Chondrocyte (in vitro differentiated cells): Measurements from ENCODE around the gene ACOXL. TPM values are rescaled to one million over a fixed set of nuclear protein-coding genes. Genes with fewer than 3 reads are reported as not detected.
"Not testable (repeated sequence)": the region's sequence is repeated elsewhere in the genome, so short reads cannot be mapped to it uniquely, and the experiment has no call there.

Experiments
- DNase-seq: peaks from one replicate; pipeline ENCODE4 v3.0.0; 2021; ENCODE audit warnings: mixed read lengths, low spot score
- H3K27ac Mint-ChIP-seq: one replicate; pipeline ENCODE4 v1.8.0; 2021; ENCODE audit warnings: mild to moderate bottlenecking, moderate library complexity, mixed read lengths; ENCODE audit not compliant: unreplicated experiment
- H3K27me3 Mint-ChIP-seq: 2 replicates; pipeline ENCODE4 v1.8.0; 2021; ENCODE audit warnings: low read depth, mixed read lengths
- H3K36me3 Mint-ChIP-seq: 2 replicates; pipeline ENCODE4 v1.8.0; 2021; ENCODE audit warnings: low read depth, mixed read lengths
- H3K4me1 Mint-ChIP-seq: 2 replicates; pipeline ENCODE4 v1.8.0; 2021; ENCODE audit warnings: low read depth, mild to moderate bottlenecking, mixed read lengths
- H3K4me3 Mint-ChIP-seq: one replicate; pipeline ENCODE4 v1.8.0; 2021; ENCODE audit warnings: mild to moderate bottlenecking, moderate library complexity, mixed read lengths; ENCODE audit not compliant: unreplicated experiment
- H3K9me3 Mint-ChIP-seq: 2 replicates; pipeline ENCODE4 v1.8.0; 2021; ENCODE audit warnings: low read depth, mixed read lengths
- total RNA-seq: library from RNA; stranded (reverse); gene quantifications from 3 replicates; pipeline ENCODE4 v1.2.1, GENCODE V29; 2021
- TF ChIP-seq, protein P1 (sequence below): fragments of 200-600 bp; sonication (generic); IDR thresholded peaks from 2 replicates; pipeline ENCODE4 v1.5.0; 2021; ENCODE audit warnings: antibody characterized with exemption, mild to moderate bottlenecking, moderate library complexity

The ACOXL gene
- total RNA-seq, 1 donor from 2014 or later: not detected

DNA sequence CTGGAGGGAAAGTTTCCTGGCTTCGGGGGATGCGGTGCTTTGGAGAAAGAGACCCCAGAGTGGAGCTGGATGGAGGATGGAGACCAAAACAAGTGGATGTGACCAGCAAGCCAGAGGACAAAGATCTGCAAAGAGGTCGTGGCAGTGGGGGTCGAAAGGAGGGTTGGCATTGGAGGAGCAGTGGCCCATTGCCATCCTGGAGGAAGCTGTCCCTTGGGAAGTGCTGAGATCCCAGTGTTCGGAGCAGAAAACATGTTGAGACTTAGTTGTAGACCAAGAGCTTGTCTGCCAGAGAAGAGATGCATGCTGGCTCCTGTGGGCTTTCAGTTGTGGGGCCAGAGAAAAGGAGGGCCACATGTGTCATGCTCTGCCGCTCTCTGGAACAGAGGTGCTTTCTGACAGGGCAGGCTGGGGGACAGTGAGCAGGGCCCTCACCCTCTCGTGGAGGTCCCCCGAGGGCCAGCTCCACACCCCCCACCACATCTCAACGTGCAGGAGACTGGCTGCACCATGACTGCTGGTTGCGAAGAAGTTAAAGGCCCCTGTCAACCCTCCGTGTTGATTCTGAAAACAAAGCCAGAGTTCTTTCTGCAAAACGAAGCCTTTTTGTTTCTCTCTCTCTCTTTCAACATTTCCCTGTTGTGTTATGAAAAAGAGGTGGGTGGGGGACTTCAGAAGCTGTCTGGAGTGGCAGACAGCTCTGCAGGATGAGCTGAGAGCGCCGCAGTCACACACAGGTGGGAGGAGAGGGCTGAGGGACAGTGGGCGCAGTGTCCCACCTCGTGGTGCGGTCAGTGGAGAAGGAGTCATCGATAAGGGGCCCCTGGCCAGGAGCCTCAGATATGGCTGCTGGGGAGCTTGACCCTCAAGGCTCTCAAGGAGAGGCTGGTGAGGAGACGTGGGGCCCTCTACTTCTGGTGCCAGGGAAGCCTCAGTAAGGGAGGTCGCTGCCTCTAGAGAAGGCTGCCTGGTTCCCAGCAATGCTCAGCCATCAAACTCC lies 310.7 kb downstream of the ACOXL start:
- TF ChIP-seq, protein P1, sequence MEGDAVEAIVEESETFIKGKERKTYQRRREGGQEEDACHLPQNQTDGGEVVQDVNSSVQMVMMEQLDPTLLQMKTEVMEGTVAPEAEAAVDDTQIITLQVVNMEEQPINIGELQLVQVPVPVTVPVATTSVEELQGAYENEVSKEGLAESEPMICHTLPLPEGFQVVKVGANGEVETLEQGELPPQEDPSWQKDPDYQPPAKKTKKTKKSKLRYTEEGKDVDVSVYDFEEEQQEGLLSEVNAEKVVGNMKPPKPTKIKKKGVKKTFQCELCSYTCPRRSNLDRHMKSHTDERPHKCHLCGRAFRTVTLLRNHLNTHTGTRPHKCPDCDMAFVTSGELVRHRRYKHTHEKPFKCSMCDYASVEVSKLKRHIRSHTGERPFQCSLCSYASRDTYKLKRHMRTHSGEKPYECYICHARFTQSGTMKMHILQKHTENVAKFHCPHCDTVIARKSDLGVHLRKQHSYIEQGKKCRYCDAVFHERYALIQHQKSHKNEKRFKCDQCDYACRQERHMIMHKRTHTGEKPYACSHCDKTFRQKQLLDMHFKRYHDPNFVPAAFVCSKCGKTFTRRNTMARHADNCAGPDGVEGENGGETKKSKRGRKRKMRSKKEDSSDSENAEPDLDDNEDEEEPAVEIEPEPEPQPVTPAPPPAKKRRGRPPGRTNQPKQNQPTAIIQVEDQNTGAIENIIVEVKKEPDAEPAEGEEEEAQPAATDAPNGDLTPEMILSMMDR: no peak
- Mint-ChIP-seq H3K4me1 (no peaks in the 10 kb centered on the region), H3K27me3 (peaks cover 68% of the 10 kb centered on the region), H3K27ac (no peak overlapping the region), H3K9me3 (no peaks in the 10 kb centered on the region), H3K4me3 (no peak overlapping the region), H3K36me3 (peaks cover 2% of the 10 kb centered on the region)
- no peak for DNase-seq

DNA sequence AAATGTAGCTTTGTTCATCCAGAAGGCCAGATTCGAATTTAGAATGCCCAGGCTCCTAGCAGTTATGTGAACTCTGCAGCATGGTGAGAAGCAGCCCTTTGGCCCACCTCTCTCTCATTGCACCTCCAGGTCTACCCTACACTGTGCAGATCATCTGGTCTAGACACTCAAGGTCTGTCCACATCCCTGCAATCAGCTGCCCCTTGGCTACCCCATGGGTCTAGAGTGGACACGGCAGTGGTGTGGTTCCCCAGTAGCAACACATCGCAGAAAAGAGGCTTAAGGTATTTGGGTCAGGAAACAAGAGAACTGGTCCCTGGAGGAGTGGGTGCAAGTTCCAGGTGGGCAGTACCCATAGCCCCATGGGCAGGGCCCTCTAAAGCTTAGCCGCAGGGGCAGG lies 311.7 kb downstream of the ACOXL start:
- no peak overlapping the region for H3K4me3 Mint-ChIP-seq
- TF ChIP-seq, protein P1: no peak
- H3K36me3 Mint-ChIP-seq: peaks cover 2% of the 10 kb centered on the region
- DNase-seq: no peak
- no peak overlapping the region for H3K27ac Mint-ChIP-seq
- H3K9me3 Mint-ChIP-seq: no peaks in the 10 kb centered on the region
- no peaks in the 10 kb centered on the region for H3K4me1 Mint-ChIP-seq
- H3K27me3 Mint-ChIP-seq: peaks cover 68% of the 10 kb centered on the region

DNA sequence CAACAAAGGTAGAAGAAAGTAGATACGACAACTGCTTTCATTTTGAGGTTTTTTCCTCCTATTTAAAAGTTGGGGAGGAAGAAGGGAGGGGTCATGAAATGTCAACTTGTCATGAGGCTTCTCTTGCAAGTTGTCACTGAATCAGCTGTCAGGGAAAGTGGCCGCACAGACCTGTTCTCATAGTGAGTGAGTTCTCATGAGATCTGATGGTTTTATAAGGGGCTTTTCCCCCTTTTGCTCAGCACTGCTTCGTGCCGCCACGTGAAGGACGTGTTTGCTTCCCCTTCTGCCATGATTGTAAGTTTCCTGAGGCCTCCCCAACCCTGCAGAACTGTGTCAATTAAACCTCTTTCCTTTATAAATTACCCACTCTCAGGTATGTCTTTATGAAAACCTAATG lies 312.9 kb downstream of the ACOXL start:
- not testable (repeated sequence) for DNase-seq, H3K9me3 Mint-ChIP-seq, H3K36me3 Mint-ChIP-seq, H3K4me1 Mint-ChIP-seq, H3K27ac Mint-ChIP-seq, H3K4me3 Mint-ChIP-seq
- H3K27me3 Mint-ChIP-seq: peaks cover 60% of the 10 kb centered on the region

DNA sequence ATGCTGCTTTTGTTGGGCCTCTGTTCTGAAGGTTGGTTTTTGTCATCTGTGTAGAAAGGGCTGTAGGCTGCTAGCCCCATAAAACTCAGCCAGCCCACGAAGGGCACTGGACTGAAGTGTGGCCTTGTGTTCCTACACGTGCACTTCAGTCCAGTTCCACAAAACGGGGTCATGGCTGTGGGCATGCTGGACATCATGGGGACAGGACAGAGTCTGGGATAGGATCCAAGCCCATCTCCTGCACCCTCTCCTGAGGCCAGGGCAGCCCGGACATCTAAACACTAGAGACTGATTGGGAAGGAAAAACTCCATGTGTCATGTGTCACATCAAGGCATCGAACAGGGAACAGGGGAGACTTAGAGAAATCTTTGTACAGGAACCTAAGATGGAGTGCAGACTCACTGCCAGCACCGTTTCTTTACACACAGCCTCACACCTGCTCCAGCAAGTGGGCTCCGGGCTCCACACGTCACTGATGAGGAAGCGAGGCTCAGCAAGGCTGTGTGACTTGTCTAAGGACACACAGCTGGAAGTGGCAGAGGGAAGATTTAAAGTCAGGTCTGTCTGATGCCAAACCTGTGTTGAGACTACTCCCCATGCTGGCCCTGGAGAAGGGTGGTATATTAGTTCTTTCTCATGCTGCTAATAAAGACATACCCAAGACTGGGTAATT lies 313.5 kb downstream of the ACOXL start:
- no peak overlapping the region for H3K27ac Mint-ChIP-seq
- H3K4me3 Mint-ChIP-seq: no peak overlapping the region
- H3K9me3 Mint-ChIP-seq: no peaks in the 10 kb centered on the region
- peaks cover 53% of the 10 kb centered on the region for H3K27me3 Mint-ChIP-seq
- TF ChIP-seq, protein P1: no peak
- H3K4me1 Mint-ChIP-seq: peaks cover 8% of the 10 kb centered on the region
- peaks cover 2% of the 10 kb centered on the region for H3K36me3 Mint-ChIP-seq
- no peak for DNase-seq

DNA sequence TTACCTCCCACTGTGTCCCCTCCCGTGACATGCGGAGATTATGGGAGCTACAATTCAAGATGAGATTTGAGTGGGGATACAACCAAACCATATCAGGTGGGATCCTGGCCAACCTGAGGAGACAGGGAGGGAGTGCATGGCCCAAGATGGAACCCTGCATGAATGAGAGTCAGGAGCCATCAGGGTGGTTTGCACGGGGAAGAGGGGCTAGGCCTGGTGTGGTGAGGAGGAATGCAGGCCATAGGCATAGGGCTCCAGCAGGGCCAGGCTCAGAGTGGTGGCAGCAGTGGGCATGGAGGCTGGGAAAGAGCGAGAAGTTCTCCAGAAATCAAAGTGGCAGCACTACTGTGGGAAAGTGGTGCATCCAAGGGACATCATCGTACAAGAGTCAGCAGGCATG lies 314.3 kb downstream of the ACOXL start:
- H3K36me3 Mint-ChIP-seq: peaks cover 2% of the 10 kb centered on the region
- H3K4me3 Mint-ChIP-seq: no peak overlapping the region
- H3K27ac Mint-ChIP-seq: no peak overlapping the region
- H3K27me3 Mint-ChIP-seq: peaks cover 48% of the 10 kb centered on the region
- peaks cover 8% of the 10 kb centered on the region for H3K4me1 Mint-ChIP-seq
- DNase-seq: no peak
- no peaks in the 10 kb centered on the region for H3K9me3 Mint-ChIP-seq
- TF ChIP-seq, protein P1: no peak
